HepG2 (cell line): ENCODE data around the gene DLX6. TPM values are rescaled to one million over a fixed set of nuclear protein-coding genes. Genes with fewer than 3 reads are reported as not detected.

Source experiments
- E2F1 ChIP-seq: sonication (generic); formaldehyde crosslinking; IDR thresholded peaks from 2 replicates; pipeline ENCODE4 v1.5.0; 2020; ENCODE audit warnings: missing genetic modification reagents
- GTF2F1 ChIP-seq: fragments of 150-350 bp; IDR thresholded peaks from 2 replicates; pipeline ENCODE4 v1.6.1; 2014; ENCODE audit warnings: low read length
- PBX3 ChIP-seq: sonication (generic); formaldehyde crosslinking; IDR thresholded peaks from 2 replicates; pipeline ENCODE4 v1.8.1; 2023; ENCODE audit warnings: missing genetic modification reagents, inconsistent platforms, borderline replicate concordance
- REST ChIP-seq, 2 experiments: IDR thresholded peaks; 2 replicates each; pipeline ENCODE4 v1.6.1; 2011 to 2012; ENCODE audit warnings: low read length in 2 of 2, borderline replicate concordance in 1 of 2, low read depth in 1 of 2, mild to moderate bottlenecking in 1 of 2, moderate library complexity in 1 of 2
- SRSF4 ChIP-seq: fragments of 200-400 bp; formaldehyde crosslinking; IDR thresholded peaks from one replicate; pipeline ENCODE4 v1.6.1; 2018; ENCODE audit warnings: mild to moderate bottlenecking, low read depth, low read length, moderate library complexity; ENCODE audit not compliant: poor library complexity, severe bottlenecking
- TOE1 ChIP-seq: sonication (generic); formaldehyde crosslinking; IDR thresholded peaks from 2 replicates; pipeline ENCODE4 v1.4.0; 2020; ENCODE audit warnings: mild to moderate bottlenecking, missing genetic modification reagents
- TRIM22 ChIP-seq: fragments of 450-650 bp; IDR thresholded peaks from 2 replicates; pipeline ENCODE4 v1.6.1; 2017
- U2AF2 ChIP-seq: fragments of 200-400 bp; formaldehyde crosslinking; IDR thresholded peaks from 2 replicates; pipeline ENCODE4 v1.6.1; 2017; ENCODE audit warnings: low read depth, mild to moderate bottlenecking, low read length
- ZBTB2 ChIP-seq: sonication (generic); formaldehyde crosslinking; IDR thresholded peaks from 2 replicates; pipeline ENCODE4 v1.8.0; 2022; ENCODE audit warnings: low read depth, missing genetic modification reagents
- ZNF280D ChIP-seq: sonication (generic); formaldehyde crosslinking; IDR thresholded peaks from 2 replicates; pipeline ENCODE4 v1.5.1; 2020; ENCODE audit warnings: mild to moderate bottlenecking, missing genetic modification reagents
- ZNF414 ChIP-seq: sonication (generic); formaldehyde crosslinking; IDR thresholded peaks from 2 replicates; pipeline ENCODE4 v1.5.0; 2020; ENCODE audit warnings: missing genetic modification reagents
- ZNF484 ChIP-seq: sonication (generic); formaldehyde crosslinking; IDR thresholded peaks from 2 replicates; pipeline ENCODE4 v1.5.1; 2020; ENCODE audit warnings: mild to moderate bottlenecking, low read depth, missing genetic modification reagents, borderline replicate concordance
- ZNF501 ChIP-seq: sonication (generic); formaldehyde crosslinking; IDR thresholded peaks from 2 replicates; pipeline ENCODE4 v1.5.1; 2020; ENCODE audit warnings: mild to moderate bottlenecking, moderate library complexity, missing genetic modification reagents
- ZSCAN25 ChIP-seq: sonication (generic); formaldehyde crosslinking; IDR thresholded peaks from 2 replicates; pipeline ENCODE4 v1.8.0; 2022; ENCODE audit warnings: mild to moderate bottlenecking, missing genetic modification reagents
- polyA plus RNA-seq, 8 experiments: library from polyadenylated mRNA; depleted of rRNA in 3 of 8; stranded (reverse) in 7 of 8; unstranded in 1 of 8; fragments of >200 nt; fragmentation: Illumina TruSeq in 4 of 8; extraction: Trizol in 4 of 8; gene quantifications; 2 replicates each; pipeline versions ENCODE4 v1.2.1 to v1.2.3, GENCODE V29; 2011 to 2016; ENCODE audit warnings: low read depth in 4 of 8, missing spikeins in 1 of 8, mixed read lengths in 1 of 8; ENCODE audit not compliant: insufficient read depth in 1 of 8
- total RNA-seq, 5 experiments: library from RNA; depleted of rRNA; stranded (reverse); fragments of >200 nt; fragmentation: Illumina TruSeq; extraction: Trizol; gene quantifications; 2 replicates each; pipeline ENCODE4 v1.2.3, GENCODE V29; 2016; ENCODE audit warnings: low read depth in 1 of 5

Gene DLX6
- total and polyA plus RNA-seq, 2 of the 13 experiments (the other 11 are each of a cell fraction or from before 2014, with no cell fraction given) = 3.5 to 5.5 TPM

- TF ChIP-seq TRIM22 (no peak), E2F1 (peak; percentile 70; the same call in 1 of the 2 replicates), REST (IDR thresholded peaks at IDR 0.05; ENCODE audit: borderline replicate concordance in 1 of 2, low read depth in 1 of 2, low read length in 2 of 2) (0 out of 4 replicates have a peak, but pooled peaks of 1 of the 2 experiments have one; percentile 18), PBX3 (CRISPR knock-in tag) (no peak), ZSCAN25 (CRISPR knock-in tag) (peak; percentile 6; the same call in 1 of the 2 replicates), GTF2F1 (no peak), ZBTB2 (no peak), ZNF501 (CRISPR knock-in tag) (peak; percentile 64), TOE1 (CRISPR knock-in tag) (no peak), ZNF484 (no peak), SRSF4 (no peak), ZNF414 (no peak), ZNF280D (CRISPR knock-in tag) (peak; percentile 62; the same call in 1 of the 2 replicates), U2AF2 (no peak)
Observed at GRCh38 chr7:97016381-97017191, 11.2 kb downstream of the DLX6 start (continued).
